ENCODE data around the gene GPRIN3. TPM values are rescaled to one million over a fixed set of nuclear protein-coding genes. Genes with fewer than 3 reads are reported as not detected.

The GPRIN3 gene
- total and polyA plus RNA-seq, 2 experiments from 2014 or later = 0.74 to 3.2 TPM

DNA sequence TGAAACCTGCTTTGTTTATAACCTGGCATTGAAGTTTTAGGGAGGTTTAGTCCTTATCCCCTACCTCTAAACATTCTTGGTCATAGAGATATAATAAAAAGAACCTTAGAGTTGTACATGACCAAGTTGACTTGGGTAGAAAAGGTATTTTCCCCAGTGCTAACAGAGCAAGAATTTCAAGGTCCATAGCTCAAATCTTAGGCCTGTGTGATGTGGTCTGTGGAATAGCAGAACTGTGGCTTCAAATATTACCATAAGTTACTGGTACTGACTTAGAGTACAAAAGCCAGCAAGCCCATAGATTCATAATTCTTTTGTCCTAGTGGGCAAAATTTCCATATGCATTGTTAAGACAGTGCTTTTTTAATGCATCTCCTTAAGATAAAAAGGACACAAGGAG lies 91.2 kb downstream of the GPRIN3 start (continued):
- TF ChIP-seq, protein P1, sequence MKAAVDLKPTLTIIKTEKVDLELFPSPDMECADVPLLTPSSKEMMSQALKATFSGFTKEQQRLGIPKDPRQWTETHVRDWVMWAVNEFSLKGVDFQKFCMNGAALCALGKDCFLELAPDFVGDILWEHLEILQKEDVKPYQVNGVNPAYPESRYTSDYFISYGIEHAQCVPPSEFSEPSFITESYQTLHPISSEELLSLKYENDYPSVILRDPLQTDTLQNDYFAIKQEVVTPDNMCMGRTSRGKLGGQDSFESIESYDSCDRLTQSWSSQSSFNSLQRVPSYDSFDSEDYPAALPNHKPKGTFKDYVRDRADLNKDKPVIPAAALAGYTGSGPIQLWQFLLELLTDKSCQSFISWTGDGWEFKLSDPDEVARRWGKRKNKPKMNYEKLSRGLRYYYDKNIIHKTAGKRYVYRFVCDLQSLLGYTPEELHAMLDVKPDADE (IDR thresholded peaks at IDR 0.05) = no peak
- no peak for TF ChIP-seq STAT1 (IDR thresholded peaks at IDR 0.05; ENCODE audit: unreplicated experiment)
- no peak for TF ChIP-seq EZH2phosphoT487 (IDR thresholded peaks at IDR 0.05; ENCODE audit: unreplicated experiment)

DNA sequence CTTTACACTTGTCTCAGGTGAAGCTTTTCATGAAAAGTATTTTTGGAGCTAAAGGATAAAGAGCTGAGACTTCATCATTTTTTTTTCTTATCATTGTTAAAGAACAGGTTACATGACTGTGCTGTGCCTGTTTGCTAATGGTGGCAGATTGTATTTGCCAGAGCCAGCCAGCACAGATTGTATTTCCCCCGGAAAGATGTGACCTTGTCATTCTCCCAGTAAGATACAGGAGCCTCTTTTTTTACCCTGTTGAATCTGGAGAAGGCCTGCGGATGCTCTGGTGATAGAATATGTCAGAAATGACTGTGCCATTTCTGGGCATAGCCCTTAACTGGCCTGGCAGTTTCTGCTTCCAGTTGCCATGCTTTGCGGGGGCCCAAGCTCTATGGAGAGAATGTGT lies 91.9 kb downstream of the GPRIN3 start:
- no peak for ATAC-seq
- TF ChIP-seq, protein P1 (IDR thresholded peaks at IDR 0.05) = no peak
- TF ChIP-seq ZNF331 (CRISPR knock-in tag; IDR thresholded peaks at IDR 0.05; ENCODE audit: low read depth) (no peak), POLR2AphosphoS5 (IDR thresholded peaks at IDR 0.05; ENCODE audit: low read depth) (no peak), EZH2 (IDR thresholded peaks at IDR 0.05; ENCODE audit: low read depth, unreplicated experiment) (no peak), EZH2phosphoT487 (IDR thresholded peaks at IDR 0.05; ENCODE audit: unreplicated experiment) (no peak)
- TF ChIP-seq, protein P2, sequence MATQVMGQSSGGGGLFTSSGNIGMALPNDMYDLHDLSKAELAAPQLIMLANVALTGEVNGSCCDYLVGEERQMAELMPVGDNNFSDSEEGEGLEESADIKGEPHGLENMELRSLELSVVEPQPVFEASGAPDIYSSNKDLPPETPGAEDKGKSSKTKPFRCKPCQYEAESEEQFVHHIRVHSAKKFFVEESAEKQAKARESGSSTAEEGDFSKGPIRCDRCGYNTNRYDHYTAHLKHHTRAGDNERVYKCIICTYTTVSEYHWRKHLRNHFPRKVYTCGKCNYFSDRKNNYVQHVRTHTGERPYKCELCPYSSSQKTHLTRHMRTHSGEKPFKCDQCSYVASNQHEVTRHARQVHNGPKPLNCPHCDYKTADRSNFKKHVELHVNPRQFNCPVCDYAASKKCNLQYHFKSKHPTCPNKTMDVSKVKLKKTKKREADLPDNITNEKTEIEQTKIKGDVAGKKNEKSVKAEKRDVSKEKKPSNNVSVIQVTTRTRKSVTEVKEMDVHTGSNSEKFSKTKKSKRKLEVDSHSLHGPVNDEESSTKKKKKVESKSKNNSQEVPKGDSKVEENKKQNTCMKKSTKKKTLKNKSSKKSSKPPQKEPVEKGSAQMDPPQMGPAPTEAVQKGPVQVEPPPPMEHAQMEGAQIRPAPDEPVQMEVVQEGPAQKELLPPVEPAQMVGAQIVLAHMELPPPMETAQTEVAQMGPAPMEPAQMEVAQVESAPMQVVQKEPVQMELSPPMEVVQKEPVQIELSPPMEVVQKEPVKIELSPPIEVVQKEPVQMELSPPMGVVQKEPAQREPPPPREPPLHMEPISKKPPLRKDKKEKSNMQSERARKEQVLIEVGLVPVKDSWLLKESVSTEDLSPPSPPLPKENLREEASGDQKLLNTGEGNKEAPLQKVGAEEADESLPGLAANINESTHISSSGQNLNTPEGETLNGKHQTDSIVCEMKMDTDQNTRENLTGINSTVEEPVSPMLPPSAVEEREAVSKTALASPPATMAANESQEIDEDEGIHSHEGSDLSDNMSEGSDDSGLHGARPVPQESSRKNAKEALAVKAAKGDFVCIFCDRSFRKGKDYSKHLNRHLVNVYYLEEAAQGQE (IDR thresholded peaks at IDR 0.05; ENCODE audit: unreplicated experiment) = no peak
- TF ChIP-seq, protein P3, sequence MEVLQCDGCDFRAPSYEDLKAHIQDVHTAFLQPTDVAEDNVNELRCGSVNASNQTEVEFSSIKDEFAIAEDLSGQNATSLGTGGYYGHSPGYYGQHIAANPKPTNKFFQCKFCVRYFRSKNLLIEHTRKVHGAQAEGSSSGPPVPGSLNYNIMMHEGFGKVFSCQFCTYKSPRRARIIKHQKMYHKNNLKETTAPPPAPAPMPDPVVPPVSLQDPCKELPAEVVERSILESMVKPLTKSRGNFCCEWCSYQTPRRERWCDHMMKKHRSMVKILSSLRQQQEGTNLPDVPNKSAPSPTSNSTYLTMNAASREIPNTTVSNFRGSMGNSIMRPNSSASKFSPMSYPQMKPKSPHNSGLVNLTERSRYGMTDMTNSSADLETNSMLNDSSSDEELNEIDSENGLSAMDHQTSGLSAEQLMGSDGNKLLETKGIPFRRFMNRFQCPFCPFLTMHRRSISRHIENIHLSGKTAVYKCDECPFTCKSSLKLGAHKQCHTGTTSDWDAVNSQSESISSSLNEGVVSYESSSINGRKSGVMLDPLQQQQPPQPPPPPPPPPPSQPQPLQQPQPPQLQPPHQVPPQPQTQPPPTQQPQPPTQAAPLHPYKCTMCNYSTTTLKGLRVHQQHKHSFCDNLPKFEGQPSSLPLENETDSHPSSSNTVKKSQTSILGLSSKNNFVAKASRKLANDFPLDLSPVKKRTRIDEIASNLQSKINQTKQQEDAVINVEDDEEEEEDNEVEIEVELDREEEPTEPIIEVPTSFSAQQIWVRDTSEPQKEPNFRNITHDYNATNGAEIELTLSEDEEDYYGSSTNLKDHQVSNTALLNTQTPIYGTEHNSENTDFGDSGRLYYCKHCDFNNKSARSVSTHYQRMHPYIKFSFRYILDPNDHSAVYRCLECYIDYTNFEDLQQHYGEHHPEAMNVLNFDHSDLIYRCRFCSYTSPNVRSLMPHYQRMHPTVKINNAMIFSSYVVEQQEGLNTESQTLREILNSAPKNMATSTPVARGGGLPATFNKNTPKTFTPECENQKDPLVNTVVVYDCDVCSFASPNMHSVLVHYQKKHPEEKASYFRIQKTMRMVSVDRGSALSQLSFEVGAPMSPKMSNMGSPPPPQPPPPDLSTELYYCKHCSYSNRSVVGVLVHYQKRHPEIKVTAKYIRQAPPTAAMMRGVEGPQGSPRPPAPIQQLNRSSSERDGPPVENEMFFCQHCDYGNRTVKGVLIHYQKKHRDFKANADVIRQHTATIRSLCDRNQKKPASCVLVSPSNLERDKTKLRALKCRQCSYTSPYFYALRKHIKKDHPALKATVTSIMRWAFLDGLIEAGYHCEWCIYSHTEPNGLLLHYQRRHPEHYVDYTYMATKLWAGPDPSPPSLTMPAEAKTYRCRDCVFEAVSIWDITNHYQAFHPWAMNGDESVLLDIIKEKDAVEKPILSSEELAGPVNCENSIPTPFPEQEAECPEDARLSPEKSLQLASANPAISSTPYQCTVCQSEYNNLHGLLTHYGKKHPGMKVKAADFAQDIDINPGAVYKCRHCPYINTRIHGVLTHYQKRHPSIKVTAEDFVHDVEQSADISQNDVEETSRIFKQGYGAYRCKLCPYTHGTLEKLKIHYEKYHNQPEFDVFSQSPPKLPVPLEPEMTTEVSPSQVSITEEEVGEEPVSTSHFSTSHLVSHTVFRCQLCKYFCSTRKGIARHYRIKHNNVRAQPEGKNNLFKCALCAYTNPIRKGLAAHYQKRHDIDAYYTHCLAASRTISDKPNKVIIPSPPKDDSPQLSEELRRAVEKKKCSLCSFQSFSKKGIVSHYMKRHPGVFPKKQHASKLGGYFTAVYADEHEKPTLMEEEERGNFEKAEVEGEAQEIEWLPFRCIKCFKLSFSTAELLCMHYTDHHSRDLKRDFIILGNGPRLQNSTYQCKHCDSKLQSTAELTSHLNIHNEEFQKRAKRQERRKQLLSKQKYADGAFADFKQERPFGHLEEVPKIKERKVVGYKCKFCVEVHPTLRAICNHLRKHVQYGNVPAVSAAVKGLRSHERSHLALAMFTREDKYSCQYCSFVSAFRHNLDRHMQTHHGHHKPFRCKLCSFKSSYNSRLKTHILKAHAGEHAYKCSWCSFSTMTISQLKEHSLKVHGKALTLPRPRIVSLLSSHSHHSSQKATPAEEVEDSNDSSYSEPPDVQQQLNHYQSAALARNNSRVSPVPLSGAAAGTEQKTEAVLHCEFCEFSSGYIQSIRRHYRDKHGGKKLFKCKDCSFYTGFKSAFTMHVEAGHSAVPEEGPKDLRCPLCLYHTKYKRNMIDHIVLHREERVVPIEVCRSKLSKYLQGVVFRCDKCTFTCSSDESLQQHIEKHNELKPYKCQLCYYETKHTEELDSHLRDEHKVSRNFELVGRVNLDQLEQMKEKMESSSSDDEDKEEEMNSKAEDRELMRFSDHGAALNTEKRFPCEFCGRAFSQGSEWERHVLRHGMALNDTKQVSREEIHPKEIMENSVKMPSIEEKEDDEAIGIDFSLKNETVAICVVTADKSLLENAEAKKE (CRISPR knock-in tag; IDR thresholded peaks at IDR 0.05) = no peak
- H3K9me2 ChIP-seq (ENCODE audit: insufficient read depth) = 0 out of 2 replicates have a peak, but pooled peaks cover 17% of the 10 kb centered on the region
- no peaks in the 10 kb centered on the region for H3K36me3 ChIP-seq (ENCODE audit: insufficient read depth)
- no peaks in the 10 kb centered on the region for H3F3A ChIP-seq (replicated peaks; ENCODE audit: low read depth)
- H2AFZ ChIP-seq = no peak overlapping the region
- H3K4me2 ChIP-seq = no peak overlapping the region
- Mint-ChIP-seq H3K4me3 (no peak overlapping the region), H3K27me3 (ENCODE audit: insufficient read depth, low read depth, poor library complexity) (peaks cover 4% of the 10 kb centered on the region), H3K4me1 (peaks cover 4% of the 10 kb centered on the region; the same call in 2 of the 3 replicates), H3K36me3 (ENCODE audit: low read depth) (no peaks in the 10 kb centered on the region), H3K27ac (no peak overlapping the region), H3K9me3 (no peaks in the 10 kb centered on the region)
- no peaks in the 10 kb centered on the region for H3K79me2 ChIP-seq (replicated peaks; ENCODE audit: insufficient read depth)
- H3K27ac ChIP-seq (ENCODE audit: low read depth) = no peak overlapping the region
- no peak for DNase-seq (ENCODE audit: low spot score)
- no peak overlapping the region for H3K4me3 ChIP-seq
- H3K27me3 ChIP-seq (ENCODE audit: insufficient read depth) = no peaks in the 10 kb centered on the region
- no peaks in the 10 kb centered on the region for H4K20me1 ChIP-seq (replicated peaks; ENCODE audit: insufficient read depth)
- H3K4me1 ChIP-seq (ENCODE audit: insufficient read depth) = no peaks in the 10 kb centered on the region

Measured in GM23338 (cell line).